Measurements from ENCODE around the gene ARPIN.
A peak's percentile ranks its signal among the peaks of the same experiment; 100 is the strongest.
"Not testable (repeated sequence)": the region's sequence is repeated elsewhere in the genome, so short reads cannot be mapped to it uniquely, and the experiment has no call there.

ARPIN gene

DNA sequence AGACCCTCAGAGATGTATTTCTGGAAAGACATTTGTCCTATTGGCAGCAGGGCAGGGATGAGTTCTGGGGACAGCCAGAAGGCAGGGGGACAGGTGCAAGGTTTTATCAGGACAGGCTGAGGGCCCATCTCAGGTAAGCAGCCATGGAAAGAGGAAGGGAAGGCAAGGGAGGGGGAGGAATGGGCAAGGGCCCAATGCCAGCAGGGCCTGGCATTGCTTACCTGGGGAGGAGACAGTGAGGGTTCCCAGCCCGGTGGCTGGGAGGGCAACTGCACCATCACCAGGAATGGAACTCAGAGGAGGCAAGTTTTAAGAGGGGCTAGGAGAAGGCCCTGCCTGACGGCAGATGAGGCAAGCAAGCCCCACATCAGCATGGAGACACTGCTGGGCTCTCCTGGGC is 3.1 kb downstream of the ARPIN start:
- DNase-seq = no peak

DNA sequence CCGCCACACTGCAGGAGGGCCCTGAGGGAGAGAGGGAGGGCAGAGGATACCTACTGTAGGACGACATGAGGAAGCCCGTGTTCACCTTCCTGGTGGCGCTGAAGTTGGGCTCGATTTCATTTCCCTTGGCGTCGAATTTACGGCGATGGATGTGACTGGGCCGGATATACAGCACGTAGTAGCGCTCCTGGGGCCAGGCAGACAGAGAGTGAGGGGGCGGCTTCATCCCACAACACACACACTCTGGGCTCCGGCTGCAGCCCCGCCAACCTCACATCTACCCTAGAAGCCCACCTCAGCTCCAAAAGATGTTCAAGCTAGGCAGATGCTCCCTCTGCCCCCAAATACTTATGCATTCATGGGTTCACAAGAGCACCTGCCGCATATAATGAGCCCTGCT is 4.5 kb downstream of the ARPIN start:
- no peak for DNase-seq

DNA sequence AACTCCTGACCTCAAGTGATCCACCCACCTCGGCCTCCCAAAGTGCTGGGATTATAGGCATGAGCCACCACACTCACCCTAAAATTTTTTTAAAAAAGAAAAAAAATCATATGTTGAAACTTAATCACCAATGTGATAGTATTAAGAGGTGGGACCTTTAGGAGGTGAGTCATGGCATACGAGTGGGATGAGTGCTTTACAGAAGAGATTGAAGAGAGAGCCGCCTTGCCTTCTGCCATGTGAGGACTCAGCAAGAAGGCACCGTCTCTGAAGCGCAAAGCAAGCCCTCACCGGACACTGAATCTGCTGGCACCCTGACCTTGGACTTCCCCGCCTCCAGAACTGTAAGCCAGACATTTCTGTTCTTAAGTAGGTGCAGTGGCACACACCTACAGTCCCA is 5.5 kb downstream of the ARPIN start:
- no peak for DNase-seq

DNA sequence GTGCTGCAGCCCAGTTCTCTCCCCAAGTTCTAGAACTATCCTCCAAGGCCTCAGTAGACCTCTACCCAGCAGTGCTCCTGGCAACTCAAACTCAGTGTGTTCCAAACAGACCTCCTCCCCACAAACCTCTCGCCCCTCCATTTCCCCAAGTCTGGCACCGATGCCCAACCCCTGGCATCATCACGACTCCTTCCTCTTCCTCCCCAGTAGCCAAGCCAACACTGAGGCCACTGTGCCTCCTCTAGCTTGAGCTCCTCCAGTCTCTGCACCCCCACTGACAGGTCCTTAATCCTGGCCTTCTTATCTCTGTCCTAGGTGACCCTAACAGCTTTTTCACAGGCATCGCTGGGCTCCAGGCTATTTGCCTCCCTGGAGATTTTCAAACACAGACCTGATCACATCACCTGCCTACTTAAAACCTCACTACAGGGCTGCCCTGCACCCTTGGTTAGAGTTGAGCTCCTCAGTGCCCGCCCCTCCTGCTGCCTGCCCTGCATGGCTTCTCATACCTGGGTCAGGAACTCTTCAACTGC is 6.8 kb downstream of the ARPIN start:
- DNase-seq = no peak

DNA sequence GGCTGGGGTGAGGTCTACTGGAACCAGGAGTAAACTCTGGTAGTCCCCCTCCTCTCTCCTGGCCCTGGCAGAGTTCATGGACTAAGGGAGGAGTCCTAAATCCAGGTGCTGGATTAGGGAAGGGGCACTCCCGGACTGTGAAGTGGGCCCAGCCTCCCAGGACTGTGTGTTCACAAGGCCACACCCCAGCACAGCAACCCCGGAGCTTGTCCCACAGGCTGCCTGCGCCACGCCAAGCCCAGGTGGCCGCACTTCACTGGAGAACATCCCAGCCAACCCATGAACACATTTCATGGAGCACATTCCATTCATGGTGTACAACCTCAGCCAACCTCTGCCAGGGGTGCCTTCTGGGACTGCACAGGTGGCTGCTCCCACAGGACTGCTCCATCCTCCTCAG is 8.2 kb downstream of the ARPIN start:
- DNase-seq = no peak

DNA sequence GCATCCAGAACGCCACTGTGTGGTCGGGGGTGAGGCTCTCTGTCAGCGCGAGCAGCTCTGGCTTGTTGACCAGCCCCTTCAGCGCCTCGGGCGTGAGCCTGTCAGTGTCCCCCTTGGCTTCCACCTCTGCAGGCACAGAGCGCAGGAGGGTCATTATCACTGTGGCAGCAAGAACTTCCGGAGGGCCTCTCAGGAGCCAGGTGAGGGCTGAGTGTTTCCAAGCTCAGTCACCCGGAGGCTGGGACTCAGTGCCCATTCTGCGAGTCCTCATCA is 9.0 kb downstream of the ARPIN start:
- no peak for DNase-seq

DNA sequence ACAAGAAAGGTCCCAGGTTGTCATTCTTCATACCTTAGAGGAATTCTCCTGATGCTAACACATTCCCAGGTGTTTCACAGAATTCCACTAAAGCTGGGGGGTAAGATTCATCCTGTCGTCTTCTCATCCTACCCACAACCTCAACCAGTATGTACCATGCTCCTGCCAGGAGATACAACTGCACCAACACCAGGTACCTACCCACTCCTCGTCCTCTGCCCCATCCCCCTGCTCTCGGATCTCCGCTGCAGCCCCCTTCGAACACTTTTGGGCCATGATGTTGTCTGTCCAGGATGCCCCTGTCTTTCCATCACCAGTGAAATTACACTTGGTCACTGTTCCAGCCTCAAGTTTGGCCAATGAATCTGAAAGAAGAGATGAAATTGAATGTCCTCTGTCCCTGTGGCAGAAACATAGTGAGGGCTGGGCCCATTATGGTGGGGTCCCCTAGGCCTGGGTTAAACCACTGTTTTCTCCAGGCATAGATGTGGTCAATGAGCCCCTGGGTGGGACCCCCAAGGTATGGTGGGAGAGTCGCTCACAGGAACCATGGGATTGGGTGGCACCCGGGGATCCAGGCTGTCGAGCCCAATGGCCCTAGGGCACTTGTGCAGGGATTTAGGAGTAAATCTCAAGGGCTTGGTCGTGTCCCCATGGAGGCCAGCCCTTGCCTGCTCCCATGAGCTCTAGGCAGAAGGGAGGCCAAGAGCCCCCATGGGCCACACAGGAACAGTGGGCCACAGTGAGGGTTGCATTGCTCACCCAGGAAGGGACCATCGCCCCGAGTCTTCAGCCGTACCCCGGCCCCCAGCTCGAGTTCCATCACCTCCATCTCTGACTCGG is 9.5 kb downstream of the ARPIN start:
- DNase-seq = no peak

DNA sequence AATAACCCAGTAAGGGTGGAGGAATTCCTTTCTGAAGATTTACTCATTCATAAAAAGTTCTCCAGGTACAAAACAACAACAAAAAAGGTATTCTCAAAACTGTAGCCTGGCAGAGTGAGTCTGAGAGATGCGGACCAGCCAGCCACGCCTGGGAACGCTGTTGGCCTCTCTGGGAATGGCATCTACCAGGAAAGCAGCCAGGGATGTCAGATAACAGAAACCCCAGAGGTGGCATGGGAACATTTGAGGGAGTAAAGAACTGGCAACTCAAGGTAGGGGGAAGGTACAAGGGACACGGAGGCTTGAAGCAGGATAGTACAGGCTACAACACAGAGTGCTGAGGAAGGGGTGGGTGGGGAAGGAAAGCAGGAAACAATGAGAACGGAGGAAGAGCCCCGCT is 11.9 kb downstream of the ARPIN start:
- DNase-seq = no peak

DNA sequence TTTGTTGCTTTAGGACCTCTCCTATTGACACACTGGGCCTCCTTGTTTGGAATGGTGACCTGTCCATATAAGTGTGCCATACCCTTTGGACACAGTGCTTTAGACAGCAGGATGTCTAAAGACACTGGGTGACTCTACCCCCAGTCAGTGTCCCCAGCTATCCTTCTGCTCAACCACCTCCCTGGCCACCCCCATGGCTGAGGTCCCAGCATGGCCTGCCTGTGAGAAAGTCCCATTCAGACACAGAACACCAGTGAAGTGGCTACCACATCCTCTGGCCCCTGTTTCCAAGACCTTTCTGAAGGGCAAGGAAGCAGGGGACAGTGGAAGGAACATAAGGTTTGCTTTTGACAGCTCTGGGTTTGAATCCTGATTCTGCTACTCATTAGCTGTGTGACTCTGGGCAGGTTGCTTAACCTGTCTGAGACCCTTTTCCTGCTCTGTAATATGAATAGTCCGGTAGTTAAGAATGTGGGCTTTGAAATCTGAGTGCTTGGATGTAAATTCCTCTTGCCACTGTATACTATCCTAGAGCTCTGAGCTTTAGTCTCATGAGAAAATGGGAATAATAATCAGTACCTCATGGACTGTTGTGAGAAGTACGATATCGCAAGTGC is 12.7 kb downstream of the ARPIN start:
- DNase-seq = no peak

DNA sequence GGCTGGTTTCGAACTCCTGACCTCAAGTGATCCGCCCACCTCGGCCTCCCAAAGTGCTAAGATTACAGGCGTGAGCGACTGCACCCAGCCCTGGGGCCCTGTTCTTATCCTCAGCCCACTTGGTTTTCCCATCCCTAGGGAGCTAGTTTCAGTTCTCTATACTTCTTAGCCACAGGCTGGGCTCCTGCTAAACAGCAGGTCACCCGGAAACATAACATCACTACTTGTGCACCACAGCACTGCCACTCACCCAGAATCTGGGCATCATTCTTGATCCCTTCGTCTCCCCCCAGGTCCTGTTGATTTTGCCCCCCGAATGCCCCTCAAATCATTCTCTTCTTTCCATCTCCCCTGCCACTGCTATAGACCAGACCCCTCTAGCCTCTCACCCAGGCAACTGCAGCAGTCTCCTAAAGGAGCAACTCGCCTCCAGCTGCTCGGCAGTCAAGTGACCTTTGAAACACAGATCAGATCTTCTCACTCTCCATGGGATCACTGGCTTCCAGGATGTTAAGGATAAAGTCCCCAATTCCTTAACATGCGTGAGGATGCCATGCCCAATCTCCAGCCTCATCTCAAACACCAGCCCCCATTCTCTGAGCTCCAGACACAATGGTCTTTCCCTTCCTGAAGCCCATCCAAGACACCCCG is 13.3 kb downstream of the ARPIN start:
- DNase-seq = no peak

DNA sequence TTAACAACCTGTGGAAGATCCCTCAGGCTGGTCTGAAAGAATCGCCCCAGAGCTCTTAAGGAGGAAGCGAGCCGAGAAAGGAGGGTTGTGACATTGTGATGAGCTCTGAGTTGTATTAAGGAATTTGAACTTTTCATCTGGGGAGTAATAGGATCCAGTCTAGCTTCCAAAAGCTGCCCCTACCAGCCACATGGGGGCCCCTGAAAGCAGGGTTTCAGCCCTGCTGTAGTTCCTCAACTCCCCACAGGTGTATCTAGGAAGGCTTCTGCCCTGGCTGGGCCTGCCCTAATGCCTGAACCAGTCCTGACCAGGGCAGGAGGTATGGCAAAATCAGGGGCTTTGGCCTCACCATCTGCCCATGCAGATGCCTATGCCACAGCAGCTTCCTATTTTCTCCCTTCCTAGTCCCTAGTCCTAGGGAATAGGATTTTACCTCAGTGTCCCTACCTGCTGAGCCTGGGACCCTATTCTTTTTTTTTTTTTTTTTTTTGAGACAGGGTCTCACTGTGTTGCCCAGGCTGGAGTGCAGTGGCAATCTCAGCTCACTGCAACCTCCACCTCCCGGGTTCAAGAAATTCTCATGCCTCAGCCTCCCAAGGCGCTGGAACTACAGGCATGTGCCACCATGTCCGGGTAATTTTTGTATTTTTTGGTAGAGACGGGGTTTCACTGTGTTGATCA is 14.0 kb downstream of the ARPIN start:
- peak; percentile 22 to 32 for DNase-seq

DNA sequence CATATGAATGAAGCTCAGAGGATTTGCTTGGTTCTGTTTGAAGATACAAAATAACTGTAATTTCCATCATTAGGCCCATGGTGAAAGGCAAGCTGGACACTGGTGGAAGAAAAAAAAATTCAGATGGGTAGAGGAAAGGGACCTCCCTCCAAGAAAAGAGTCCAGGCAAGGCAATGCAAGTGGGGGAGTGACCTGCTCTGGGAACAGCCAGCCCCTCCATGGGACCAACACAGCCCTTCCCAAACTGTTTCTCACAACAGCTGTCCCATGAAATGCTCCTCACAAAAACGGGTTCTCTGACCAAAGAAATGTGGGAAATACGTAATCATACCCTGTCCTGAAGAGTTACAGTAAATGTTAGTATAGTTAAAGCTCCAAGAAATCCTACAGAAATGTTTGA is 14.6 kb downstream of the ARPIN start:
- no peak for DNase-seq

DNA sequence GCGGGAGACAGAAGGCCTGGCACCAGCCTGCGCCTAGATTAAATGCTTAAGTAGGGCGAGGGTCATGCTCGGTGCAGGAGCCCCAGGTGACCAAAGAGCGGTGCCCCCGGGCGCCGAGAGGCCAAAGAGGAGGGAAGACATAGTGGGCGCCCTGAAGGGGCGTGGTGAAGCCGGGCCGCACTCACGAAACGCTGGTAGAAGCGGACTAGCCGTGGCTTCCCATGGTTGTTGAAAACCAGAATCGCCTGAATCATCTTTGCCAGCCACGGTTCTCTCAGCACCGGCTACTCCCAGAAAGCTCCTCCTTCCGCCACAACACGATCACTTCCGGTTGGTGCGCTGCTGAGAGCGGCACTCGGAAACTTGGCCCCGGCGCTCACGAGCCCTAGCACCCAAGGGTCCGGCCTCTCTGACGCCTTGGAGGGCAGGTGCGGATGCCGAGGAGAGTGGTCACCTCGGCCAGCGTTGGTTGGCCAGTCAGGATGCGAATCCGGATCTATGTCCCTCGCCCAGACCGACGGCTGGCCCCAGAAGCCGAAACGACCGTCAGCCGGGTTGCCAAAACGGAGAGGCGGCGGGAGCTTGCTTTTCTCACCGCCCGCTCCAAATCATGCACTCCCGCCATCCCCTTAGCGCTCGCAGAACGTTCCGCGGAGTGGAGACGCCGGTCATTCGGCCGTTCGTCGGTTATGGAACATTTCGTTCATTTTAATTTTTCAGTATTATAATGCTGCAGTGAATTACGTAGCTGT is 18.9 kb downstream of the ARPIN start, which contains the start of gene AP3S2:
Gene AP3S2 (minus strand): TSS at position 299 of the 752 bp plus-strand sequence. CDS start 45 bp downstream, at position 254.
- peak; percentile 86 to 87 for DNase-seq

DNA sequence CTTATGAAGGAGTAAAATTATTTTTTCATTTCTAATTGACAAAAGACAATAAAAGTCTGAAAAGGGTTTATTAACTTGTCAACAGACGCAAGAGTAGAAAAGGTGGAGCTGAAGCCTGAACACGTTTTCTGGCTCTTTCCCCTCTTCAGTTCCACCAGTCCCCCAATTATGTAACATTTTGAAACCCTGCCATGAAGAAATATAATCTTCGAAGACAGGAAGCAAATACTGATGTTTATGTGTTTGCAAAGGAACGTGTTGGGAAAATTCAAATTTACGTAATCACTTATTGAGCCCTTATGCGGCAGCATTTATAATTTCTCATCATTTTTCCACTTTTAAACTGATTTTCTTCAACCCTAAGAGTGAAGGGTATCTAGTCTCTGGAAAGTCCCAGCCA is 19.7 kb downstream of the ARPIN start:
- no peak for DNase-seq

DNA sequence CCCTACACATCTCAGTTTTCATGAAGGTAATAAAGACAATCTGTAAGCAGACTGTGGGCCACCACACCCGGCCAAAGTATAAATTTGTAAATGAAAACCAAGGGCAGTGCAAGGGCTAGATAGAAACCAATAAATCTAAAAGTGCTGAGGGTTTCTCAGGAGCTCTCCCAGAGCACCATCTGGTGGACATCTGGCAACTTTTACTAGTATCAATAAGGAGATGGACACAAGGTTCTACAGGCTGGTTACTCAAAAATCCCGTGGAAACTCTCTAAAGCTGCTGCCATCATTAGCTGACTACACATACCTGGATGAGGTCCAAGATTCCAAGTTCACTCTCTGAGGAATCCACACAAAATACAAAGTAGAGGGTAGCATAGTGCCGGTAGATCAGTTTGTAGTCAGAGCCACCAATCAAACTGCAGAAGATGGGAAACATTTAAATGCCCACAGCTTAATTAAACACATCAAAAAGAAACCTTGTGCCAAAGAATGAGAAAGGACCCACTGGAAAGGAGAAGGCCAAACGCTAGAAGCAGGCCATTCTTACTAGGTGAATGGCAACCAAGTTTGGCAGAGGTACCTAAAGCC is 24.4 kb downstream of the ARPIN start:
- no peak for DNase-seq

DNA sequence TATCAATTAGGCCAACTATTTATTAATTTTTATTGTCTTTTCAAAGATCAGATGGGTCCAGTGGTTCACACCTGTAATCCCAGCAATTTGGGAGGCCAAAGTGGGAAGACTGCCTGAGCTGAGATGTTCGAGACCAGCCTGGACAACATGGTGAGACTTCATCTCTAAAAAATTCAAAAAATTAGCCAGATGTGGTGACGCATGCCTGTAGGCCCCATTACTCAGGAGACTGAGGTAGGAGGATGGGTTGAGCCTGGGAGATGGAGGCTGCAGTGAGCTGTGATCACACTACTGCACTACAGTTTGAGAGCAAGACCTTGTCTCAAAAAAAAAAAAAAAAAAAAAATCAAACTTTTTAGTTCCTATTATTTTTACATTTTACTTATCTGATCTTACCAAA is 27.1 kb downstream of the ARPIN start:
- DNase-seq = no peak

DNA sequence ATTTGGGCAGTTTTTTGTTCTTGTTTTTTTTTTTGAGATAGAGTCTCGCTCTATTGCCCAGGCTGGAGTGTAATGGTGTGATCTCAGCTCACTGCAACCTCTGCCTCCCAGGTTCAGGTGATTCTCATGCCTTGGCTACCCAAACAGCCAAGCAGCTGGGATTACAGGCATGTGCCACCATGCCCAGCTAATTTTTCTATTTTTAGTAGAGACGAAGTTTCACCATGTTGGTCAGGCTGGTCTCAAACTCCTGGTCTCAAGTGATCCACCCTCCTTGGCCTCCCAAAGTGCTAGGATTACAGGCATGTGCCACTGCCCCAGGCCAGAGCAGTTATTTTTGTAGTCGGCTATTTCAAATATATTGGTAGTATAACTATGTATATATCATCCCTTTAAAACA is 27.6 kb downstream of the ARPIN start:
- DNase-seq = not testable (repeated sequence)

DNA sequence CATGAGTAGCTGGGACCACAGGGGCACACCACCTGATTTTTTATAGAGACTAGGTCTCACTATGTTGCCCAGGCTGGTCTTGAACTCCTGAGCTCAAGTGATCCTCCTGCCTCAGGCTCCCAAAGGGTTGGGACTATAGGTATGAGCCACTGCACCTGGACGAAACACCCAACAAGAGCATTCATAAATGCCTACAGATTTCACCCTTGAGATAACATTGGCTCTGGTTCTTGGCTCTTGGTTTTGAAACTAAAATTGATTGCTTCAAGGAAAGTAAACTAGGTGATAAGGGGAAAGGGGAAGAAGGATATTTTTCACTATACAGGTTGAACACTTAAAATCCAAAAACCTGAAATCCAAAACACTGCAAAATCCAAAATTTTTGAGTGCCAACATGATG is 29.2 kb downstream of the ARPIN start:
- DNase-seq = no peak

DNA sequence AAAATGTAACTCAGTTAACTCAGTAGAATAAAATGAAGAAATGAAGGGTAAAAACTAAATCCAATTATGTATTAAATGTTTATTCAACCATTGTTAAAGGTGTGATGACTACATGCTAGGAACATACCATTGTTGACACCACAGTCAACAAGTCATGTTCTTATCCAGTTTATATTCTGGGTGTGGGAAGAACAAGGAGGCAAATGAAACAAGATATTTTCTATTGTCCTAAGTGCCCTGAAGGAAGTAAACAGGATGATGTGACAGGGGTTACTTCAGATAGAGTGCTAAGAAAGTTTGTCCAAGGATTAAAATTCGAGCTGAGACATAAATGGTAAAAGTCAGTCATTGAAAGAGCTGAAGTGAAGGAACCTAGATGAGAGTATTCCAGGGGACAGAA is 32.0 kb downstream of the ARPIN start:
- DNase-seq = no peak

DNA sequence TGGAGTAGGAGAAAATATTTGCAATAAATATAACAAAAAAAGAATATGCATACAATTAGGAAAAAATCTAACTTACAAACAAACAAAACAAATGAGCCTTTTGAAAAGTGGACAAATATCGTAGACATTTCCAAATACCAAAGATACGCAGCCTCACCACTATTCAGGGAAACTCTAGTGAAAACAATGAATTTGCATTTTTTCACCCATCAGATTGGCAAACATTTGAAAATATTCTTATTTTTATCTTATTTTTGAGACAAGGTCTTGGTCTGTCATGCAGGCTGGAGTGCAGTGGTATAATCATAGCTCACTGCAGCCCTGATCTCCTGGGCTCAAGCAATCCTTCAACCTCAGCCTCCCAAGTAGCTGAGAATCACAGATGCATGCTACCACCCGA is 34.4 kb downstream of the ARPIN start:
- no peak for DNase-seq

DNA sequence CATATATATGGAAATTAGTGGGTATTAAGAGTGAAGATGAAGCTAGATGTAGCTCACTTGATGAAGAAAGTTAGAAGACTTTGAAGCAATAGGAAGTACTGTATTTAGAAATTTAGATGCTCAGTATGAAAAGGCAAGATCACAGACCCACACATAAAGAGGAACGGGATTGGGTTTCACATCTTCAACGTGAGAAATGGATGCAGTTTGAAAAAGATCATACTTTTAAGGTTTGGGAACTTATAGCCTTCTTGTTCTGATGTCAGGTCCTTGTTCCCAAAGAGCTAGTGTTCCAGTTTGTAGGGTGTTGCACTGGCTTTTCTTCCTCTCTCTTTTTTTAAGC is 35.7 kb downstream of the ARPIN start:
- DNase-seq = no peak

DNA sequence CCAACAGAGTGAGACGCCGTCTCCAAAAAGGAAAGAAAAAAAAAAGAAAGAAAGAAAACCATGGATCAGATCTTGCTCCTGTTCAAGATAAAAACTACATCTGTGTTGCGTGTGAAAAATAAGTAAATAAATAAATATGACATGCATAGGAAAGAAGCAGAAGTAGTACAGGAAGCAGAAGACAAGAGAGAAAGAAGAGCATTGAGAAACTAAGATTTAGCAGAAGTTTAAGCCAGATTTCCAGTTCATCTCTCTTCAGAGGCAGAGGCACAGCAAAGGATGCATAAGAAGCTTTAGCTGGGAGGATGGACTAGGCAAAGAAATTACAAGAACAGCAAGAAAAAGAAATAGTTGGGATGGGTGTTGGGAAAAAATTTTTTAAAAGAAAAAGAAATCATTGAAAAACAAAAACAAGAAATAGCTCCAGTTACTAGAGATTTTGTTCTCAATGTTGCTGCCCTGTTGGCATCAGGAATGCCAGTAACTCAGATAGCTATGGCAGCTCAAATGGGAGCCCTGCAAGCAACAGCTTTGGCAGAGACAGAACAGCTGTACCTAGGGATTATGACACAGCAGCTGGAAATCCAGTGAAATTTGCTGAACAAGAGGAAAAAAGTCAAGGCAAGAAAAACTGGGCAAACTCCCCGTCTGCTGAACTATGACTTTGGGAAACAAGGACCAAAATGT is 36.2 kb downstream of the ARPIN start:
- no peak for DNase-seq
